ENCODE measurements around the gene STT3A. TPM values are rescaled to one million over a fixed set of nuclear protein-coding genes. Genes with fewer than 3 reads are reported as not detected.

The STT3A gene
- total RNA-seq, 1 experiment from 2014 or later, result 156 TPM

- H3K9me2 ChIP-seq (ENCODE audit: insufficient read depth), result no peaks in the 10 kb centered on the region
- no peaks in the 10 kb centered on the region for H3K9me3 ChIP-seq (ENCODE audit: control insufficient read depth in 1 of 2, insufficient read depth in 1 of 2, low read depth in 1 of 2, low read length in 2 of 2)
- H4K20me1 ChIP-seq (ENCODE audit: insufficient read depth), result no peaks in the 10 kb centered on the region
- H3K27me3 ChIP-seq (ENCODE audit: insufficient read depth, low read length), result no peaks in the 10 kb centered on the region
- ATAC-seq, result no peak
- ChIA-PET CTCF (no interaction called here), POLR2A (interaction anchor here (0.7 kb wide), 1 partner anchor 41 kb away, joined by 3 read pairs; no protein-coding TSS in a partner anchor), RAD21 (ENCODE audit: low non-redundant PET in 1 of 2, low total read pairs in 2 of 2, uncharacterized antibody in 2 of 2, unreplicated experiment in 2 of 2) (no interaction called here)
- H3K36me3 ChIP-seq (ENCODE audit: control insufficient read depth in 1 of 2, insufficient read depth in 2 of 2, low read length in 2 of 2), result no peaks in the 10 kb centered on the region
- H3K4me3 ChIP-seq (replicated peaks in 1 of 2; ENCODE audit: low read depth in 1 of 2, low read length in 2 of 2), result no peak overlapping the region
- H3K4me1 ChIP-seq (ENCODE audit: control insufficient read depth in 1 of 2, insufficient read depth in 2 of 2, low read length in 2 of 2), result no peaks in the 10 kb centered on the region
- no peak overlapping the region for H3K27ac ChIP-seq (ENCODE audit: low read depth, low read length)
- intact Hi-C loops (cut with micrococcal nuclease), result no loop called here
- no TSS peak for BruUV-seq (replicated peaks)
- TF ChIP-seq SRF (IDR thresholded peaks at IDR 0.05; ENCODE audit: low read depth) (no peak), CEBPB (IDR thresholded peaks at IDR 0.05; ENCODE audit: low read depth) (no peak), RAD21 (IDR thresholded peaks at IDR 0.05; ENCODE audit: low read depth) (no peak), EGR1 (IDR thresholded peaks at IDR 0.05; ENCODE audit: low read depth) (no peak), EZH2 (IDR thresholded peaks at IDR 0.05) (no peak), ATF3 (IDR thresholded peaks at IDR 0.05) (no peak), CBX3 (IDR thresholded peaks at IDR 0.05; ENCODE audit: low read depth) (no peak), FOSL1 (IDR thresholded peaks at IDR 0.05; ENCODE audit: low read depth) (no peak), JUND (IDR thresholded peaks at IDR 0.05) (no peak)
- no peaks in the 10 kb centered on the region for H3K79me2 ChIP-seq (ENCODE audit: insufficient read depth, low read length)
- H3K4me2 ChIP-seq (ENCODE audit: low read length), result no peak overlapping the region
- no peak overlapping the region for H3K9ac ChIP-seq (ENCODE audit: low read length)
- H2AFZ ChIP-seq (ENCODE audit: low read depth, low read length, poor library complexity, severe bottlenecking), result no peak overlapping the region
- no peak for DNase-seq (ENCODE audit: low read depth, low spot score)
These were observed 41.9 kb upstream of the STT3A start for GRCh38 chr11:125550780-125551179.

GRCh38 chr11:125551835-125552342 is 40.8 kb upstream of the STT3A start:
- no TSS peak for BruUV-seq (replicated peaks)
- POLR2A ChIA-PET, result no interaction called here

More at GRCh38 chr11:125551835-125552342, 40.8 kb upstream of the STT3A start:
- Histone ChIP-seq H3K27ac (ENCODE audit: low read depth, low read length) (no peak overlapping the region), H3K4me2 (ENCODE audit: low read length) (no peak overlapping the region), H3K9me3 (ENCODE audit: control insufficient read depth in 1 of 2, insufficient read depth in 1 of 2, low read depth in 1 of 2, low read length in 2 of 2) (no peaks in the 10 kb centered on the region), H3K9me2 (ENCODE audit: insufficient read depth) (no peaks in the 10 kb centered on the region), H3K27me3 (ENCODE audit: insufficient read depth, low read length) (no peaks in the 10 kb centered on the region), H3K4me1 (ENCODE audit: control insufficient read depth in 1 of 2, insufficient read depth in 2 of 2, low read length in 2 of 2) (no peaks in the 10 kb centered on the region), H3K9ac (ENCODE audit: low read length) (no peak overlapping the region), H3K4me3 (replicated peaks in 1 of 2; ENCODE audit: low read depth in 1 of 2, low read length in 2 of 2) (no peak overlapping the region), H4K20me1 (ENCODE audit: insufficient read depth) (no peaks in the 10 kb centered on the region), H3K36me3 (ENCODE audit: control insufficient read depth in 1 of 2, insufficient read depth in 2 of 2, low read length in 2 of 2) (no peaks in the 10 kb centered on the region), H2AFZ (ENCODE audit: low read depth, low read length, poor library complexity, severe bottlenecking) (no peak overlapping the region), H3K79me2 (ENCODE audit: insufficient read depth, low read length) (no peaks in the 10 kb centered on the region)
- intact Hi-C loops (cut with micrococcal nuclease), result no loop called here
- CTCF ChIA-PET, result no interaction called here
- TF ChIP-seq SRF (IDR thresholded peaks at IDR 0.05; ENCODE audit: low read depth), result no peak
- ATAC-seq, result no peak
- RAD21 ChIA-PET (ENCODE audit: low non-redundant PET in 1 of 2, low total read pairs in 2 of 2, uncharacterized antibody in 2 of 2, unreplicated experiment in 2 of 2), result no interaction called here
- no peak for DNase-seq (ENCODE audit: low read depth, low spot score)
